ENCODE data around the gene KCNA1. TPM values are rescaled to one million over a fixed set of nuclear protein-coding genes. Genes with fewer than 3 reads are reported as not detected.

Gene KCNA1
- total and polyA plus RNA-seq, 2 donors (not counting 1 experiment from before 2014, with no cell fraction given) = not detected

DNA sequence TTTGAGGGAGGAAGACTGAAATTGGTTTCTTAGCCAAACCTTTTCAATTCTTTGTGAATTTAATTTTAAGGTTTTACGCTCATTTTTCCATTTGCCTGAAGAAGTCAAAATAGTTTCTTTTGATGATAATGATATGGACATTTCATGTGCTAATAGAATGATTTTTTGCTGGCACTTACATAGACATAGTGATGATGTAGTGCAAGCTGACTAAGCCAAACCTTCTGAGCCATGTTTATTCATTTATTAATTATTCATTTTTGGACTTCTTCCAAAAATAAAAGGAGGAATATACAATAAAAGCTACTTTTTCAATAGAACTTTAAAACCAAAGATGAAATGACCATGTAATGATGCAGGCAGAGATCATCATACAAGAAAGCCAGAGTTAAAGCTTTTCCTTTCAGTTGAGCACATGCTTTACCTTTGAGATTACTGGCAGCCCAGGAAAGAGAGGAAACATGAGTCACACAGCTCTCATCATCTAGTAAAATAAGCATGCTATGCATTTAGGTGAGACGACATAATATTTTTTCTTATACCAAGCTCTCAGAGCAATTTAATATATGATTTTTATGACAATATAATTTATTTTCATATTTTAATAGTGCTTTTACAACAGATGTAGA is 24.8 kb downstream of the KCNA1 start:
- Histone ChIP-seq H2AFZ (ENCODE audit: low read length) (no peak overlapping the region), H3K27ac (ENCODE audit: insufficient read depth, low read length) (no peak overlapping the region), H3K4me3 (replicated peaks in 1 of 4; ENCODE audit: control extremely low read depth in 1 of 4, insufficient read depth in 1 of 4, low read depth in 3 of 4, low read length in 4 of 4) (no peak overlapping the region), H3K4me2 (ENCODE audit: extremely low read depth, insufficient read depth, low read length) (no peak overlapping the region), H4K20me1 (ENCODE audit: control insufficient read depth, extremely low read depth, insufficient read depth, low read length) (no peaks in the 10 kb centered on the region), H3K9ac (ENCODE audit: insufficient read depth, low read length) (no peak overlapping the region), H3K9me3 (ENCODE audit: control insufficient read depth, insufficient read depth, low read depth, low read length) (no peaks in the 10 kb centered on the region), H3K27me3 (ENCODE audit: control insufficient read depth, insufficient read depth, low read length) (no peaks in the 10 kb centered on the region), H3K79me2 (ENCODE audit: control insufficient read depth, insufficient read depth, low read length) (no peaks in the 10 kb centered on the region), H3K36me3 (ENCODE audit: control insufficient read depth, insufficient read depth, low read length) (no peaks in the 10 kb centered on the region), H3K4me1 (ENCODE audit: control insufficient read depth, extremely low read depth, insufficient read depth, low read length) (no peaks in the 10 kb centered on the region)
- TF ChIP-seq, protein P1, sequence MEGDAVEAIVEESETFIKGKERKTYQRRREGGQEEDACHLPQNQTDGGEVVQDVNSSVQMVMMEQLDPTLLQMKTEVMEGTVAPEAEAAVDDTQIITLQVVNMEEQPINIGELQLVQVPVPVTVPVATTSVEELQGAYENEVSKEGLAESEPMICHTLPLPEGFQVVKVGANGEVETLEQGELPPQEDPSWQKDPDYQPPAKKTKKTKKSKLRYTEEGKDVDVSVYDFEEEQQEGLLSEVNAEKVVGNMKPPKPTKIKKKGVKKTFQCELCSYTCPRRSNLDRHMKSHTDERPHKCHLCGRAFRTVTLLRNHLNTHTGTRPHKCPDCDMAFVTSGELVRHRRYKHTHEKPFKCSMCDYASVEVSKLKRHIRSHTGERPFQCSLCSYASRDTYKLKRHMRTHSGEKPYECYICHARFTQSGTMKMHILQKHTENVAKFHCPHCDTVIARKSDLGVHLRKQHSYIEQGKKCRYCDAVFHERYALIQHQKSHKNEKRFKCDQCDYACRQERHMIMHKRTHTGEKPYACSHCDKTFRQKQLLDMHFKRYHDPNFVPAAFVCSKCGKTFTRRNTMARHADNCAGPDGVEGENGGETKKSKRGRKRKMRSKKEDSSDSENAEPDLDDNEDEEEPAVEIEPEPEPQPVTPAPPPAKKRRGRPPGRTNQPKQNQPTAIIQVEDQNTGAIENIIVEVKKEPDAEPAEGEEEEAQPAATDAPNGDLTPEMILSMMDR (conservative IDR thresholded peaks at IDR 0.05 in 1 of 2, IDR thresholded peaks at IDR 0.05 in 1 of 2; ENCODE audit: low read depth in 1 of 2, low read length in 2 of 2) = no peak
- no peak for TF ChIP-seq EZH2 (IDR thresholded peaks at IDR 0.05; ENCODE audit: low read length, missing control alignments)
- DNase-seq (ENCODE audit: low read depth in 2 of 2) = peak in 1 of 2 donors; percentile 45

DNA sequence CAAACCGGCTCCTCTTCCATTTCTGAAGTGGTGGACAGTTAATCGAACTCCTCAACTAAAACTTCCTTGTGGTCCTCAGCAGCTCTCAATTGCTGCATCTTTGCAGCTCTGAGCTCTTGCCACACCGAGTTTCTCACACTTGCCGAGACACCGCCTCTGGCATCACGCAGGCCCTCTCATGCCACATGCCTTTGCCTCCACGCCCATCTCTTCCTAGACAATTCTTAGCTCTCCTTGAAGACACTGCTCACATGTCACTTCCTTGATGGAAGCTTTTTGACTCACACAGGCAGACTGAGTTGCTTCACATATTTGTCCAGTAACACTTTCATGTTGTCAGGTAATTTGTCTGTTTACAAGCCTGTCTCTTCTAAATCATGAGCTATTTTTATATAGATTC is 29.2 kb downstream of the KCNA1 start:
- no peak overlapping the region for H3K4me2 ChIP-seq (ENCODE audit: extremely low read depth, insufficient read depth, low read length)
- DNase-seq (ENCODE audit: low read depth in 2 of 2) = no peak
- H3K9me3 ChIP-seq (ENCODE audit: control insufficient read depth, insufficient read depth, low read depth, low read length) = no peaks in the 10 kb centered on the region

DNA sequence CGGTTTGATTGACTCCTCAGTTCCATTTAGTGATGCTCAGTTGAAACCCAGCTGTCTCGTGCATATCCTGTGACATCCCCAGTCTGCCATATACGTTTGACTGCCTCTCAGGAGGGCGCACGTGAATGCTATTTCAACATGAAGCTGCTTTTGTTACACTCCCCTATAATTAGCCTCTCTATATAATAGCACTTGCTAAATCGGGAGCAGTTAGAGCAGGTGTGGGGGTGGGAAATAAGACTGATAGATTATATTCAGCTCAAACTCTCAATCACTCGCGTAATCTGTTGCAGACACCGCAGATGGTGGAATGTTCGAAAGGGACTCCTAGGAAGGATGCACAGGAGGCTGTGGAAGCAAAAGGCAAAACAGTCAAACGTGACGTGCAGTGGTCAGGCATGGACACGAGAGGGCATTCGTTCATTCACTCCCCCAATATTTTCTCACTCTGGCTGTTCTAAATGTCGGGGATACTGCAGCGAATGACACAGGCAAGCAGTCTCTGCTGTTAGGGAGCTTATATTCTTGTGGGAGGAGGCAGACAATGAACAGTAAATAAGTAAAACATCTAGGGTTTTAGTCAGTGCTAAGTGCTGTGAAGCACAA is 29.8 kb downstream of the KCNA1 start:
- no peak overlapping the region for H3K9ac ChIP-seq (ENCODE audit: insufficient read depth, low read length)
- no peaks in the 10 kb centered on the region for H3K79me2 ChIP-seq (ENCODE audit: control insufficient read depth, insufficient read depth, low read length)
- H3K36me3 ChIP-seq (ENCODE audit: control insufficient read depth, insufficient read depth, low read length) = no peaks in the 10 kb centered on the region
- no peak overlapping the region for H2AFZ ChIP-seq (ENCODE audit: low read length)
- no peak overlapping the region for H3K4me3 ChIP-seq (replicated peaks in 1 of 4; ENCODE audit: control extremely low read depth in 1 of 4, insufficient read depth in 1 of 4, low read depth in 3 of 4, low read length in 4 of 4)
- H3K27me3 ChIP-seq (ENCODE audit: control insufficient read depth, insufficient read depth, low read length) = no peaks in the 10 kb centered on the region
- no peak overlapping the region for H3K4me2 ChIP-seq (ENCODE audit: extremely low read depth, insufficient read depth, low read length)
- no peak overlapping the region for H3K27ac ChIP-seq (ENCODE audit: insufficient read depth, low read length)
- DNase-seq (ENCODE audit: low read depth in 2 of 2) = no peak
- no peak for TF ChIP-seq EZH2 (IDR thresholded peaks at IDR 0.05; ENCODE audit: low read length, missing control alignments)
- TF ChIP-seq, protein P1 (conservative IDR thresholded peaks at IDR 0.05 in 1 of 2, IDR thresholded peaks at IDR 0.05 in 1 of 2; ENCODE audit: low read depth in 1 of 2, low read length in 2 of 2) = no peak
- H4K20me1 ChIP-seq (ENCODE audit: control insufficient read depth, extremely low read depth, insufficient read depth, low read length) = no peaks in the 10 kb centered on the region
- no peaks in the 10 kb centered on the region for H3K4me1 ChIP-seq (ENCODE audit: control insufficient read depth, extremely low read depth, insufficient read depth, low read length)
- H3K9me3 ChIP-seq (ENCODE audit: control insufficient read depth, insufficient read depth, low read depth, low read length) = no peaks in the 10 kb centered on the region

More for the DNA sequence above, 29.2 kb downstream of the KCNA1 start:
- no peaks in the 10 kb centered on the region for H3K36me3 ChIP-seq (ENCODE audit: control insufficient read depth, insufficient read depth, low read length)
- TF ChIP-seq, protein P1 (conservative IDR thresholded peaks at IDR 0.05 in 1 of 2, IDR thresholded peaks at IDR 0.05 in 1 of 2; ENCODE audit: low read depth in 1 of 2, low read length in 2 of 2) = no peak
- no peak for TF ChIP-seq EZH2 (IDR thresholded peaks at IDR 0.05; ENCODE audit: low read length, missing control alignments)
- H4K20me1 ChIP-seq (ENCODE audit: control insufficient read depth, extremely low read depth, insufficient read depth, low read length) = no peaks in the 10 kb centered on the region
- H3K27ac ChIP-seq (ENCODE audit: insufficient read depth, low read length) = no peak overlapping the region
- no peaks in the 10 kb centered on the region for H3K27me3 ChIP-seq (ENCODE audit: control insufficient read depth, insufficient read depth, low read length)
- H3K9ac ChIP-seq (ENCODE audit: insufficient read depth, low read length) = no peak overlapping the region
- H3K79me2 ChIP-seq (ENCODE audit: control insufficient read depth, insufficient read depth, low read length) = no peaks in the 10 kb centered on the region
- no peaks in the 10 kb centered on the region for H3K4me1 ChIP-seq (ENCODE audit: control insufficient read depth, extremely low read depth, insufficient read depth, low read length)
- no peak overlapping the region for H3K4me3 ChIP-seq (replicated peaks in 1 of 4; ENCODE audit: control extremely low read depth in 1 of 4, insufficient read depth in 1 of 4, low read depth in 3 of 4, low read length in 4 of 4)
- no peak overlapping the region for H2AFZ ChIP-seq (ENCODE audit: low read length)
